ENCODE measurements around the gene RAB3GAP2.

DNA sequence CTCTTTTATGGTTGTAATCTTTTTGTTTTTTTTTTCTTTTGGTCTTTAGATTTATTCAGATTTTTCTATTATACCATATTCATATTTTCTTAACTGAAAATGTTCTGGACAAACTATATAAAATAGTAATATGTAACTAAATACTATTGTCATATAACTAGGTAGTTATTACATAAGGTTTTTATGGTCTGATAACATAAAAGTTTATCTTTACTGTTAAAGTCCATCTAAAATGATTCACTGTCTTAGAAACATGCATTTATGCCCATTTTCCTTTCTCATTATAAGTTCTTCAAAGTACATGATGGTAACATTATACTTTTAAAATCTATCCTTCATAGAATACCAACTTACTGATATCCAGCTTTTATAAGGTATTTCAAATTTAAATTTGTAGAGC, 149.2 kb downstream of the RAB3GAP2 start:
- no peak for TF ChIP-seq POLR2A (IDR thresholded peaks at IDR 0.05)
- TF ChIP-seq, protein P1, sequence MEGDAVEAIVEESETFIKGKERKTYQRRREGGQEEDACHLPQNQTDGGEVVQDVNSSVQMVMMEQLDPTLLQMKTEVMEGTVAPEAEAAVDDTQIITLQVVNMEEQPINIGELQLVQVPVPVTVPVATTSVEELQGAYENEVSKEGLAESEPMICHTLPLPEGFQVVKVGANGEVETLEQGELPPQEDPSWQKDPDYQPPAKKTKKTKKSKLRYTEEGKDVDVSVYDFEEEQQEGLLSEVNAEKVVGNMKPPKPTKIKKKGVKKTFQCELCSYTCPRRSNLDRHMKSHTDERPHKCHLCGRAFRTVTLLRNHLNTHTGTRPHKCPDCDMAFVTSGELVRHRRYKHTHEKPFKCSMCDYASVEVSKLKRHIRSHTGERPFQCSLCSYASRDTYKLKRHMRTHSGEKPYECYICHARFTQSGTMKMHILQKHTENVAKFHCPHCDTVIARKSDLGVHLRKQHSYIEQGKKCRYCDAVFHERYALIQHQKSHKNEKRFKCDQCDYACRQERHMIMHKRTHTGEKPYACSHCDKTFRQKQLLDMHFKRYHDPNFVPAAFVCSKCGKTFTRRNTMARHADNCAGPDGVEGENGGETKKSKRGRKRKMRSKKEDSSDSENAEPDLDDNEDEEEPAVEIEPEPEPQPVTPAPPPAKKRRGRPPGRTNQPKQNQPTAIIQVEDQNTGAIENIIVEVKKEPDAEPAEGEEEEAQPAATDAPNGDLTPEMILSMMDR (IDR thresholded peaks at IDR 0.05): no peak

Data from gastroesophageal sphincter (tissue), 3 donors.